ENCODE results near the gene AURKAIP1.
A peak's percentile ranks its signal among the peaks of the same experiment; 100 is the strongest.
"Not testable (repeated sequence)": the region's sequence is repeated elsewhere in the genome, so short reads cannot be mapped to it uniquely, and the experiment has no call there.

Gene AURKAIP1

GRCh38 chr1:1406101-1406820 lies 31.3 kb upstream of the AURKAIP1 start:
- no peak for DNase-seq

GRCh38 chr1:1403653-1404052 lies 28.6 kb upstream of the AURKAIP1 start:
- no peak for DNase-seq

- DNase-seq, result not testable (repeated sequence)
Measured at GRCh38 chr1:1402901-1403392, 27.9 kb upstream of the AURKAIP1 start.

GRCh38 chr1:1402072-1402900 lies 27.3 kb upstream of the AURKAIP1 start:
- DNase-seq, result peak in 1 of 2 experiments; percentile 59

GRCh38 chr1:1401457-1402010 lies 26.5 kb upstream of the AURKAIP1 start:
- DNase-seq, result no peak

- no peak for DNase-seq
Measured at GRCh38 chr1:1400576-1401456, 25.8 kb upstream of the AURKAIP1 start.

- no peak for DNase-seq
Measured at GRCh38 chr1:1399872-1400575, 25.0 kb upstream of the AURKAIP1 start.

GRCh38 chr1:1399187-1399871 lies 24.3 kb upstream of the AURKAIP1 start, which contains the start of gene CCNL2:
Gene CCNL2, minus strand, starts transcription at chr1:1399335. Its CDS starts 29 bp downstream, at chr1:1399306.
- peak; percentile 98 to 100 for DNase-seq

GRCh38 chr1:1398677-1399186 lies 23.7 kb upstream of the AURKAIP1 start:
- no peak for DNase-seq

- no peak for DNase-seq
Measured at GRCh38 chr1:1397839-1398523, 23.0 kb upstream of the AURKAIP1 start.

- DNase-seq, result no peak
Measured at GRCh38 chr1:1395166-1395565, 20.2 kb upstream of the AURKAIP1 start.

GRCh38 chr1:1394116-1394515 lies 19.1 kb upstream of the AURKAIP1 start:
- DNase-seq, result no peak

- DNase-seq, result no peak
Measured at GRCh38 chr1:1393428-1393827, 18.4 kb upstream of the AURKAIP1 start.

GRCh38 chr1:1393014-1393413 lies 18.0 kb upstream of the AURKAIP1 start:
- DNase-seq, result no peak

GRCh38 chr1:1391225-1391624 lies 16.2 kb upstream of the AURKAIP1 start:
- no peak for DNase-seq

- DNase-seq, result no peak
Measured at GRCh38 chr1:1390675-1391074, 15.7 kb upstream of the AURKAIP1 start.

- DNase-seq, result no peak
Measured at GRCh38 chr1:1388078-1388472, 13.1 kb upstream of the AURKAIP1 start.

GRCh38 chr1:1387098-1388077 lies 12.4 kb upstream of the AURKAIP1 start:
- no peak for DNase-seq

GRCh38 chr1:1385931-1386330 lies 10.9 kb upstream of the AURKAIP1 start:
- no peak for DNase-seq

Measured in NCI-H446 (cell line).